ENCODE results near the gene C4orf50. TPM values are rescaled to one million over a fixed set of nuclear protein-coding genes. Genes with fewer than 3 reads are reported as not detected.

Gene C4orf50
- total and polyA plus RNA-seq, 4 donors: under 0.01 to 0.17 TPM; not detected in 2

DNA sequence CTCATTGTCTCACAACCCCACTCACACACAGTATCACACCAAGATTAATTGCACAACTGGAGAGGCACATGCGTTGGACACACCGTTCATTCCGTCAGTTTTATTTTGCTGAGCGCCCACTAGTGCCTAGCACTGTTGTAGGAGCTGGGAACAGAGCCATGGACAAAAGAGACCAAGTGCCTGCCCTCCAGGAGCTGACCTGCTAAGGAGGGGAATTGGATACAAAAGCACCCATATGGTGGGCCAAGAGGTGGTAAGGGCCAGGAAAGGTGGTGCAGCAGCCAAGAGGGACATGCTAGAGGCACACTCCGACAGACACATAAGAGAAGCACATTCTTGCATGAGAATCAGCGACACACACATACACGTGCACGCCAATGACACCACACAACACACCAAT is 124.6 kb downstream of the C4orf50 start:
- H3K9ac ChIP-seq (ENCODE audit: low read depth in 1 of 2, low read length in 2 of 2): no peak overlapping the region
- no peak overlapping the region for H3K27ac ChIP-seq (ENCODE audit: low read depth in 1 of 2, low read length in 2 of 2)
- peaks cover 10 to 31% (median 19%) of the 10 kb centered on the region in 4 donors for H3K27me3 ChIP-seq (ENCODE audit: control insufficient read depth in 4 of 4, insufficient read depth in 4 of 4, low read length in 3 of 4)
- no peak for DNase-seq (ENCODE audit: low spot score)
- WGBS: 69% methylated on average over 8 of the region's 8 CpGs
- no peaks in the 10 kb centered on the region for H3K36me3 ChIP-seq (ENCODE audit: control insufficient read depth in 4 of 4, insufficient read depth in 3 of 4, low read depth in 1 of 4, low read length in 3 of 4)
- TF ChIP-seq GABPA (IDR thresholded peaks at IDR 0.05 in 1 of 2, conservative IDR thresholded peaks at IDR 0.05 in 1 of 2) (no peak), TAF1 (conservative IDR thresholded peaks at IDR 0.05) (no peak), YY1 (IDR thresholded peaks at IDR 0.05) (no peak), ZBTB33 (IDR thresholded peaks at IDR 0.05) (no peak), FOXA2 (IDR thresholded peaks at IDR 0.05) (no peak), MAX (IDR thresholded peaks at IDR 0.05) (no peak), SP1 (IDR thresholded peaks at IDR 0.05) (no peak), HNF4A (conservative IDR thresholded peaks at IDR 0.05) (no peak), RAD21 (IDR thresholded peaks at IDR 0.05) (no peak), HNF4G (IDR thresholded peaks at IDR 0.05) (no peak), JUND (IDR thresholded peaks at IDR 0.05) (no peak), CTCF (IDR thresholded peaks at IDR 0.05; ENCODE audit: low read depth, low read length, missing input control) (no peak), NR2F2 (IDR thresholded peaks at IDR 0.05) (no peak), FOXA1 (IDR thresholded peaks at IDR 0.05) (no peak), EGR1 (IDR thresholded peaks at IDR 0.05; ENCODE audit: low read depth in 2 of 2) (no peak)
- TF ChIP-seq, protein P1, sequence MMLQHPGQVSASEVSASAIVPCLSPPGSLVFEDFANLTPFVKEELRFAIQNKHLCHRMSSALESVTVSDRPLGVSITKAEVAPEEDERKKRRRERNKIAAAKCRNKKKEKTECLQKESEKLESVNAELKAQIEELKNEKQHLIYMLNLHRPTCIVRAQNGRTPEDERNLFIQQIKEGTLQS (IDR thresholded peaks at IDR 0.05): no peak
- H3K9me3 ChIP-seq (ENCODE audit: control insufficient read depth in 4 of 4, low read length in 3 of 4): peaks cover 2 to 8% (median 4%) of the 10 kb centered on the region in 4 donors
- peaks cover 3 to 7% (median 4%) of the 10 kb centered on the region in 4 donors for H3K4me1 ChIP-seq (ENCODE audit: control insufficient read depth in 4 of 4, insufficient read depth in 4 of 4, low read length in 3 of 4)
- H3K4me3 ChIP-seq (ENCODE audit: low read depth in 1 of 3, low read length in 3 of 3): no peak overlapping the region

DNA sequence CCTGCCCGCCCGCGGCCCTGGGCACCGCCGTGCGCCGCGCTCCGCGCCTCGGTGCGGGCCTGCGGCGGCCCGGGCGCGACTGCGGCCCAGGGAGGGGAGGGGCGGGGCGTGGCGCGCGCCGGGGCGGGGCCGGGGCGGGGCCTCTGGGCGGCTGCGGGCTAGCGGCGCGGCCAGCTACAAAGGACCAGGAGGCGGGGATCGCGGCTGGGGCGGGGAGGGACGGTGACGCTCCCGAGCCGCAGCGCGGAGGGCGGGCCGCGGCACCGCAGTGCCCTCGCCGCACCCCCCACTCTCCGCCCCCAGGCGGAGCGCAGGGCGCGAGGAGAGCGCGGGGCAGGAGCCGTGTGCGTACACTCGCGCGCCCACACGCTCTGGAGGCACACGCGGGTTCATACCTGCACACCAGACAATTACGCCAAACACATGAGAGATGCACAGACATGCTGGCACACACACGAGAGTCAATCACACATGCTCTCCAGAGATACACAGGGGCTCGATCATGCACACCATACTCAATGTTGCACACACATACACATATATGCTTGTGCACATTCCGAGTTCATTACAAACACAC is 125.1 kb downstream of the C4orf50 start, which contains the start of gene CRMP1:
TSS of gene CRMP1 (minus strand) at position 83 of the 577 bp plus-strand sequence. CDS start 117 bp downstream, outside the sequence.
- H3K27ac ChIP-seq (ENCODE audit: low read depth in 1 of 2, low read length in 2 of 2): no peak within 1 kb of the TSS
- 7% methylated on average over 67 of the region's 67 CpGs for WGBS
- H3K4me3 ChIP-seq (ENCODE audit: low read depth in 1 of 3, low read length in 3 of 3): peak within 1 kb of the TSS in 1 of 3 donors; percentile 2
- H3K9ac ChIP-seq (ENCODE audit: low read depth in 1 of 2, low read length in 2 of 2): no peak within 1 kb of the TSS
- TF ChIP-seq GABPA (IDR thresholded peaks at IDR 0.05 in 1 of 2, conservative IDR thresholded peaks at IDR 0.05 in 1 of 2): no peak
- TF ChIP-seq CTCF (IDR thresholded peaks at IDR 0.05; ENCODE audit: low read depth, low read length, missing input control): no peak
- no peak for TF ChIP-seq YY1 (IDR thresholded peaks at IDR 0.05)
- TF ChIP-seq, protein P2, sequence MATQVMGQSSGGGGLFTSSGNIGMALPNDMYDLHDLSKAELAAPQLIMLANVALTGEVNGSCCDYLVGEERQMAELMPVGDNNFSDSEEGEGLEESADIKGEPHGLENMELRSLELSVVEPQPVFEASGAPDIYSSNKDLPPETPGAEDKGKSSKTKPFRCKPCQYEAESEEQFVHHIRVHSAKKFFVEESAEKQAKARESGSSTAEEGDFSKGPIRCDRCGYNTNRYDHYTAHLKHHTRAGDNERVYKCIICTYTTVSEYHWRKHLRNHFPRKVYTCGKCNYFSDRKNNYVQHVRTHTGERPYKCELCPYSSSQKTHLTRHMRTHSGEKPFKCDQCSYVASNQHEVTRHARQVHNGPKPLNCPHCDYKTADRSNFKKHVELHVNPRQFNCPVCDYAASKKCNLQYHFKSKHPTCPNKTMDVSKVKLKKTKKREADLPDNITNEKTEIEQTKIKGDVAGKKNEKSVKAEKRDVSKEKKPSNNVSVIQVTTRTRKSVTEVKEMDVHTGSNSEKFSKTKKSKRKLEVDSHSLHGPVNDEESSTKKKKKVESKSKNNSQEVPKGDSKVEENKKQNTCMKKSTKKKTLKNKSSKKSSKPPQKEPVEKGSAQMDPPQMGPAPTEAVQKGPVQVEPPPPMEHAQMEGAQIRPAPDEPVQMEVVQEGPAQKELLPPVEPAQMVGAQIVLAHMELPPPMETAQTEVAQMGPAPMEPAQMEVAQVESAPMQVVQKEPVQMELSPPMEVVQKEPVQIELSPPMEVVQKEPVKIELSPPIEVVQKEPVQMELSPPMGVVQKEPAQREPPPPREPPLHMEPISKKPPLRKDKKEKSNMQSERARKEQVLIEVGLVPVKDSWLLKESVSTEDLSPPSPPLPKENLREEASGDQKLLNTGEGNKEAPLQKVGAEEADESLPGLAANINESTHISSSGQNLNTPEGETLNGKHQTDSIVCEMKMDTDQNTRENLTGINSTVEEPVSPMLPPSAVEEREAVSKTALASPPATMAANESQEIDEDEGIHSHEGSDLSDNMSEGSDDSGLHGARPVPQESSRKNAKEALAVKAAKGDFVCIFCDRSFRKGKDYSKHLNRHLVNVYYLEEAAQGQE (IDR thresholded peaks at IDR 0.05): no peak
- TF ChIP-seq FOXA2 (IDR thresholded peaks at IDR 0.05): no peak
- TF ChIP-seq NR2F2 (IDR thresholded peaks at IDR 0.05): no peak
- no peak for TF ChIP-seq MAX (IDR thresholded peaks at IDR 0.05)
- TF ChIP-seq RXRA (IDR thresholded peaks at IDR 0.05): no peak
- no peak for TF ChIP-seq RAD21 (IDR thresholded peaks at IDR 0.05)
- no peak for TF ChIP-seq FOXA1 (IDR thresholded peaks at IDR 0.05)
- TF ChIP-seq JUND (IDR thresholded peaks at IDR 0.05): no peak
- H3K27me3 ChIP-seq (ENCODE audit: control insufficient read depth in 4 of 4, insufficient read depth in 4 of 4, low read length in 3 of 4): peaks cover 10 to 31% (median 19%) of the 10 kb centered on the region in 4 donors
- H3K4me1 ChIP-seq (ENCODE audit: control insufficient read depth in 4 of 4, insufficient read depth in 4 of 4, low read length in 3 of 4): peaks cover 3 to 7% (median 5%) of the 10 kb centered on the region in 4 donors
- H3K9me3 ChIP-seq (ENCODE audit: control insufficient read depth in 4 of 4, low read length in 3 of 4): peaks cover 2 to 8% (median 4%) of the 10 kb centered on the region in 4 donors
- no peaks in the 10 kb centered on the region for H3K36me3 ChIP-seq (ENCODE audit: control insufficient read depth in 4 of 4, insufficient read depth in 3 of 4, low read depth in 1 of 4, low read length in 3 of 4)
- DNase-seq (ENCODE audit: low spot score): no peak
